DND-41 (cell line): ENCODE data around the gene TARDBP.

Experiments
- ATAC-seq: fragments of 200-7000 bp; cut with Tn5 transposase; 3 replicates; pipeline ENCODE4 v1.9.1; 2021; ENCODE audit warnings: low read depth; ENCODE audit not compliant: insufficient read depth
- DNase-seq: peaks from one replicate; pipeline ENCODE4 v3.0.0-alpha.2; 2020
- H2AFZ ChIP-seq: 2 replicates; pipeline ENCODE4 v1.6.0; 2012; ENCODE audit warnings: low read depth, low read length
- H3K27ac ChIP-seq: 2 replicates; pipeline ENCODE4 v1.5.1; 2012; ENCODE audit warnings: low read length, inconsistent platforms
- H3K27me3 ChIP-seq: fragments of 200-600 bp; sonication (generic); 2 replicates; pipeline ENCODE4 v1.6.0; 2012; ENCODE audit warnings: low read length, mild to moderate bottlenecking, inconsistent platforms; ENCODE audit not compliant: insufficient read depth, poor library complexity
- H3K36me3 ChIP-seq: 2 replicates; pipeline ENCODE4 v1.5.1; 2012; ENCODE audit warnings: low read length, inconsistent platforms; ENCODE audit not compliant: insufficient read depth
- H3K4me1 ChIP-seq: 2 replicates; pipeline ENCODE4 v1.5.1; 2012; ENCODE audit warnings: mild to moderate bottlenecking, low read length; ENCODE audit not compliant: insufficient read depth
- H3K4me2 ChIP-seq: 2 replicates; pipeline ENCODE4 v1.6.0; 2012; ENCODE audit warnings: mild to moderate bottlenecking, moderate library complexity, low read length, inconsistent platforms; ENCODE audit not compliant: insufficient read depth
- H3K4me3 ChIP-seq, 2 experiments: fragments of 200-600 bp in 1 of 2; shearing (Covaris generic) in 1 of 2; 2 replicates each; pipeline ENCODE4 v1.5.1; 2012 to 2016; ENCODE audit warnings: inconsistent platforms in 2 of 2, low read length in 2 of 2, mild to moderate bottlenecking in 2 of 2, low read depth in 1 of 2, moderate library complexity in 1 of 2
- H3K79me2 ChIP-seq: 2 replicates; pipeline ENCODE4 v1.6.0; 2012; ENCODE audit warnings: low read length, inconsistent platforms; ENCODE audit not compliant: insufficient read depth
- H3K9ac ChIP-seq: 2 replicates; pipeline ENCODE4 v1.6.0; 2012; ENCODE audit warnings: low read depth, mild to moderate bottlenecking, inconsistent platforms, low read length, moderate library complexity
- H3K9me3 ChIP-seq: 2 replicates; pipeline ENCODE4 v1.5.1; 2012; ENCODE audit warnings: low read length, moderate library complexity, mild to moderate bottlenecking, inconsistent platforms; ENCODE audit not compliant: insufficient read depth, severe bottlenecking
- H4K20me1 ChIP-seq: 2 replicates; pipeline ENCODE4 v1.6.0; 2012; ENCODE audit warnings: low read length; ENCODE audit not compliant: insufficient read depth
- EZH2 ChIP-seq: IDR thresholded peaks from 3 replicates; pipeline ENCODE4 v1.6.1; 2012; ENCODE audit warnings: borderline replicate concordance, low read depth, mild to moderate bottlenecking, moderate library complexity, low read length, inconsistent platforms; ENCODE audit not compliant: severe bottlenecking
- TF ChIP-seq, protein P1 (sequence below): IDR thresholded peaks from 2 replicates; pipeline ENCODE4 v1.5.1; 2012; ENCODE audit warnings: borderline replicate concordance, low read length, moderate library complexity, mild to moderate bottlenecking; ENCODE audit not compliant: poor library complexity, severe bottlenecking; ENCODE audit errors: extremely low read depth

The TARDBP gene

DNA sequence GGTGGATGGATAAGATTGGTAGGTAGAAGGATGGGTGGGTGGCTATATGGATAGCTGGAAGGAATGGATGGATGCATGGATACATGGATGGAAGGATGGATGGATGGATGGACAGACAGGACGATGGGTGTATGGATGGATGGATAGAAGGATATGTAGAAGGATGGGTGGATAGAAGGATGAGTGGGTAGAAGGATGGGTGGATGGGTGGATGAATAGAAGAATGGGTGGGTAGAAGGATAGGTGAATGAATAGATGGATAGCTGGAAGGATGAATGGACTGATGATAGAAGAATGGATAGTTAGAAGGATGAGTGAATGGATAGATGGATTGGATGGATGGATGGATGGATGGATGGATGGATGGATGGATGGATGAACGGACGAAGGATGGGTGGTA is 29.6 kb downstream of the TARDBP start:
- H2AFZ ChIP-seq, result no peak overlapping the region
- H3K79me2 ChIP-seq, result no peaks in the 10 kb centered on the region
- ATAC-seq (no peak), DNase-seq (no peak)
- peaks cover 7% of the 10 kb centered on the region for H3K4me1 ChIP-seq
- no peaks in the 10 kb centered on the region for H3K36me3 ChIP-seq
- H3K9me3 ChIP-seq, result no peaks in the 10 kb centered on the region
- no peak for TF ChIP-seq EZH2
- TF ChIP-seq, protein P1, sequence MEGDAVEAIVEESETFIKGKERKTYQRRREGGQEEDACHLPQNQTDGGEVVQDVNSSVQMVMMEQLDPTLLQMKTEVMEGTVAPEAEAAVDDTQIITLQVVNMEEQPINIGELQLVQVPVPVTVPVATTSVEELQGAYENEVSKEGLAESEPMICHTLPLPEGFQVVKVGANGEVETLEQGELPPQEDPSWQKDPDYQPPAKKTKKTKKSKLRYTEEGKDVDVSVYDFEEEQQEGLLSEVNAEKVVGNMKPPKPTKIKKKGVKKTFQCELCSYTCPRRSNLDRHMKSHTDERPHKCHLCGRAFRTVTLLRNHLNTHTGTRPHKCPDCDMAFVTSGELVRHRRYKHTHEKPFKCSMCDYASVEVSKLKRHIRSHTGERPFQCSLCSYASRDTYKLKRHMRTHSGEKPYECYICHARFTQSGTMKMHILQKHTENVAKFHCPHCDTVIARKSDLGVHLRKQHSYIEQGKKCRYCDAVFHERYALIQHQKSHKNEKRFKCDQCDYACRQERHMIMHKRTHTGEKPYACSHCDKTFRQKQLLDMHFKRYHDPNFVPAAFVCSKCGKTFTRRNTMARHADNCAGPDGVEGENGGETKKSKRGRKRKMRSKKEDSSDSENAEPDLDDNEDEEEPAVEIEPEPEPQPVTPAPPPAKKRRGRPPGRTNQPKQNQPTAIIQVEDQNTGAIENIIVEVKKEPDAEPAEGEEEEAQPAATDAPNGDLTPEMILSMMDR, result no peak
- H3K4me2 ChIP-seq, result no peak overlapping the region
- no peak overlapping the region for H3K4me3 ChIP-seq
- no peak overlapping the region for H3K27ac ChIP-seq
- H4K20me1 ChIP-seq, result no peaks in the 10 kb centered on the region
- H3K27me3 ChIP-seq, result no peaks in the 10 kb centered on the region
- no peak overlapping the region for H3K9ac ChIP-seq

DNA sequence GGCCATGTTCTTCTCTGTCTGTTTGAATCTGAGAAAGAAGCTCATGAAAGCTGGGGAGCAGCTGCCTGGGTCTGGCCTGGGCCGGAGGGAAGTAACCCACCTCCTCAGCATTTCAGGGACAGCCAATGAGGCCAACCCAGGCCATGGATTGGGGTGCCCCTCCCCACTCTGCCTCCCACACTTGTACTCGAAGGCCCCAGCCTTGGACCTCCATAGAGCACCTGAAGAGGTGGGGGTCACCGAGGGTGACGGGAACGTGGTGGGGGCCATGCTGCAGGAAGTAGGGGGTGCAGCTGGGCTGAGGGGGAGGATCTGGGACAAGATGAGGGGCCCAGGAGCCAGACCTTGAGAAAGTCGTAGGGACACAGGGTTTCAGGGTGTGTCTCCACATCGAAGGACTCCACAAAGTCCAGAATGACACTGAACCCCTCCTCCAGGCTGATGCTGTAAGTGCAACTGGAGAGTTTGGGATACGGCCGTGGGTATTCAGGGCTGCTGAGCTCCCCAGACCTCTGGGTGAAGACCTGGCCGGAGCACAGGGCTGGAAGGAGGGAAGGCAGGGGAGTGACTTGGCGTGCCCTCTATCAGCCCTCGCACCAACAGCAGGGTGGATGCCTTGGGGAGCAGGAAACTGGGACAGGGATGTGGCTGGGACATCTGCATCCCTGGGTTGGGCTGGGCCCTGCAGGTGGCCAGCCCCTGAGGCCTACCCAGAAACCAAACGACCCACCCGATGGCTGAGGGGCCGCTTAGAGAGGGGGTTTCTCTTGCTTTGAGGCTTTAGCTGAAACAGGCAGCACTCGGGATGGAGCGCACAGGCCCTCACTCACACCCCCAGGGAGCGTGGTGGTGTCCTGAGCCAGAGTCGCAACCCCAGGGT is 30.8 kb downstream of the TARDBP start:
- Histone ChIP-seq H3K36me3 (no peaks in the 10 kb centered on the region), H3K9ac (no peak overlapping the region), H3K4me3 (no peak overlapping the region), H3K79me2 (no peaks in the 10 kb centered on the region), H4K20me1 (no peaks in the 10 kb centered on the region), H3K27me3 (no peaks in the 10 kb centered on the region), H3K4me1 (no peaks in the 10 kb centered on the region), H2AFZ (no peak overlapping the region), H3K27ac (no peak overlapping the region), H3K4me2 (no peak overlapping the region), H3K9me3 (no peaks in the 10 kb centered on the region)
- TF ChIP-seq EZH2, result no peak
- TF ChIP-seq, protein P1, result no peak
- ATAC-seq (no peak), DNase-seq (no peak)

DNA sequence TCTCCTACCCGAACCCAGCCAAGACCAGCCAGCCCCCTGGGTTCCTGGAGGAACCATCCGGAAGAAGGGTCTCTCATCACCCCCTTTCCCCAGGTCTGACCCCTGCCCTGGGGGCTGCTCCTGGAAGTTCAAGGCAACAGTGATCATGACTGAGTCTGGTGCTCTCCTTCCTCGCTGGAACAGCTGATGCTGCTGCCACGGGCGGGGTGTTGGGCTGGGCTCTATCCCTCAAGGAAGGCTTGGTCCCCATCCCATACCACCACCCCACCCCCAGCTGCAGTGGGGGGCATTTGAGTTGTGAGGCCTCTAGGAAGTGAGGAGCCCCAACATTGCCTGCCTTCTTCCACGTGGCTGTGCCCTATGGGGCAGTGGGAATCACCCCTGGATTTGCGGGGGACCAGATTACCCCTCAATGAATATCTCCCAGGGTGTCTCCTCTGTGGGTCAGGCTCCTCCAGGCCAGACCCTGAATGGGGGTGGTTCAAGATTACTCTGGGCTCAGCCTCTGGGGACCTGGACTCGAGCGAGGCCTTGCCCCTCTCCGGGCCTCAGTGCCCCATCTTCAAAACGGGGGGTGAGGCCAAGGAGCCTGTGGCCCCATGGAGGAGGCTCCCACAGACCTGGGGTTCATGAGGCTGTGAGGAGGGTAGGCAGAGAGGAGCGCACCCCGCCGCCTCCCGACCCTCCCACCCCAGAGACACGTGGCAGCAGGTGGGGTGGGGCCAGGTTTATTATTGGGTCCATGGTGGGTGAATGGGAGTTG is 31.8 kb downstream of the TARDBP start:
- DNase-seq (no peak), ATAC-seq (no peak)
- Histone ChIP-seq H3K27ac (no peak overlapping the region), H3K4me3 (no peak overlapping the region), H3K4me2 (no peak overlapping the region), H3K27me3 (no peaks in the 10 kb centered on the region), H3K4me1 (no peaks in the 10 kb centered on the region), H3K36me3 (no peaks in the 10 kb centered on the region), H3K79me2 (no peaks in the 10 kb centered on the region), H2AFZ (no peak overlapping the region), H3K9ac (no peak overlapping the region), H3K9me3 (no peaks in the 10 kb centered on the region), H4K20me1 (no peaks in the 10 kb centered on the region)
- TF ChIP-seq EZH2, result no peak
- TF ChIP-seq, protein P1, result no peak
